GM12873 (cell line): ENCODE data around the gene SIAH3.

ENCODE experiments used
- TF ChIP-seq, protein P1 (sequence below): IDR thresholded peaks from 2 replicates; pipeline ENCODE4 v1.5.1; 2012; ENCODE audit warnings: low read depth, mild to moderate bottlenecking, moderate library complexity, low read length, control low read depth; ENCODE audit not compliant: insufficient read depth; ENCODE audit errors: missing control alignments

Gene SIAH3

DNA sequence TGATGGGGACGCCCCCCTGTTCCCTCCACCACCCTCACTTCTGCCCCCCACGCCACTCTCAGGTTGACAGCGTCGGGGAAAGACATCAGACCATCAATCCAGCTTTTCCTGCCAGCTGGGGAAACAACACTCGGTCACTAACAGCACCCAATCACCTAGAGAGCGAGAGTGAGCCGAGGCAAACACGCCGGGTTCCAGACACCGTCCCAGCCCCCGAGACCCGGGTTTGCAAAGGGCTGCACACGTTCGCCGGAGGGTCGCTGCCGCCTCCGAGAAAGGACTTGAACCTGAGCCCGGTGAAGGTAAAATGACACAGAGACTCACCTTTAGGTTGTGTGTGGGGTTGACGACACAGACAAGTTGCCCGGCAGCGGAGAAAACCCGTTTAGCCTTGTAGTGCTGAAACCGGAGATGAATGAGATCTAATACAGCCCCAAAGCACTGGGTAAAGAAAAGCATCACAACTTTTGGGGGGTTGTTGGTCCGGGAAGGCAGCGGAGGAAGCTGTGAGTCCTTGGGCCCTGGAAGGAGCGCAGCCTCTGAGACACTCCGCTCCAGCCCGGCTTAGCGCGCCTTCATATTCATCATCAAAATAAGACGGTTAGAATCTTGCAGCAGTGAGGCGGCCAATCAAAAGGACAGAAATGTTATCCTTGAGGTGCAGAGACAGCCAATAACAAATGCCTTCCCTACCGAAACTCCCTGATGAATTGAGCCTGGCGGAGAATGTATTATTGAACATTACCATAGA, at the start of gene SIAH3:
TSS of gene SIAH3 (minus strand) at position 583 of the 751 bp plus-strand sequence. CDS start at position 459, 124 bp downstream.
- TF ChIP-seq, protein P1, sequence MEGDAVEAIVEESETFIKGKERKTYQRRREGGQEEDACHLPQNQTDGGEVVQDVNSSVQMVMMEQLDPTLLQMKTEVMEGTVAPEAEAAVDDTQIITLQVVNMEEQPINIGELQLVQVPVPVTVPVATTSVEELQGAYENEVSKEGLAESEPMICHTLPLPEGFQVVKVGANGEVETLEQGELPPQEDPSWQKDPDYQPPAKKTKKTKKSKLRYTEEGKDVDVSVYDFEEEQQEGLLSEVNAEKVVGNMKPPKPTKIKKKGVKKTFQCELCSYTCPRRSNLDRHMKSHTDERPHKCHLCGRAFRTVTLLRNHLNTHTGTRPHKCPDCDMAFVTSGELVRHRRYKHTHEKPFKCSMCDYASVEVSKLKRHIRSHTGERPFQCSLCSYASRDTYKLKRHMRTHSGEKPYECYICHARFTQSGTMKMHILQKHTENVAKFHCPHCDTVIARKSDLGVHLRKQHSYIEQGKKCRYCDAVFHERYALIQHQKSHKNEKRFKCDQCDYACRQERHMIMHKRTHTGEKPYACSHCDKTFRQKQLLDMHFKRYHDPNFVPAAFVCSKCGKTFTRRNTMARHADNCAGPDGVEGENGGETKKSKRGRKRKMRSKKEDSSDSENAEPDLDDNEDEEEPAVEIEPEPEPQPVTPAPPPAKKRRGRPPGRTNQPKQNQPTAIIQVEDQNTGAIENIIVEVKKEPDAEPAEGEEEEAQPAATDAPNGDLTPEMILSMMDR: no peak

DNA sequence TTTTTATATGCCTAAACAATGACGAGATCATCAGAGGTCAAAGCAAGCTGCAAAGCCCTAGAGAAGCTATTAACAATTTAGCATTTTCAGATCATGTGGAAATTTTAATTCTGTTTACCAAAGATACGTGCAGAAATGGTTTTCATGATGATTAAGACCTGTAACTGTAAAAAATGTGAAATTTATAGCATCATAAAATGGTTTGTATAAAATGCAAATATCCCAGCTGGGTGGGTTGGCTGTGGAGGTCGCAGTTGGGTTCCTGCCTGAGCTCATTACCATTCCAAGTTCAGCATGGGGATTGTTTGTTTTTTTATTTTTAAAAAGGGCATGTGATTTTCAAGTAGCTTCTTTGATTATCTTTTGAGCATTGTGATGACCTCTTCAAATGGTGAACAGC, 47.9 kb upstream of the SIAH3 start:
- TF ChIP-seq, protein P1: no peak

DNA sequence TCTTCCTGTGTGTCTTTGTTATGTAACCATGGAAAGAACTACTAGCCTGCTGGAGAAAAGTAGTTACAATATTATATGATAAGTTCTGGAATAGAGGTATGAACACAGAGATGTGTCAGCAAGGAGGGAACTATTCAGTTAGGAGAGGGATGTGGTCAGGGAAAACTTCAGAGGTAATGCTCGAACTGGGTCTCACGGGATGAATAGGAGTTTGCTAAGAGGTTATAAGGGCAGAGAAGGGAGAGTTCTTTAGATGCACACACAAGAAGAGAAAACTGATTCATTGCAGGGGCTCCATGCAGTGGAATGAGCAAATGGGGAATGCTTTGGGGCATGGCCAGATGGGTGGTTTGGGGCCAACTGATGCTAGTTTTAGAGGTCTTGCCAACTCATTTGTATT, 46.0 kb upstream of the SIAH3 start:
- TF ChIP-seq, protein P1: no peak

- TF ChIP-seq, protein P1: no peak
Measured at GRCh38 chr13:45896285-45896684, 44.7 kb upstream of the SIAH3 start.

- TF ChIP-seq, protein P1: no peak
Measured at GRCh38 chr13:45895881-45896280, 44.3 kb upstream of the SIAH3 start.

GRCh38 chr13:45892513-45892912, 41.0 kb upstream of the SIAH3 start:
- TF ChIP-seq, protein P1: no peak

GRCh38 chr13:45889590-45890243, 38.2 kb upstream of the SIAH3 start:
- TF ChIP-seq, protein P1: no peak
